ENCODE results near the gene RNASEH2B.

RNASEH2B gene

DNA sequence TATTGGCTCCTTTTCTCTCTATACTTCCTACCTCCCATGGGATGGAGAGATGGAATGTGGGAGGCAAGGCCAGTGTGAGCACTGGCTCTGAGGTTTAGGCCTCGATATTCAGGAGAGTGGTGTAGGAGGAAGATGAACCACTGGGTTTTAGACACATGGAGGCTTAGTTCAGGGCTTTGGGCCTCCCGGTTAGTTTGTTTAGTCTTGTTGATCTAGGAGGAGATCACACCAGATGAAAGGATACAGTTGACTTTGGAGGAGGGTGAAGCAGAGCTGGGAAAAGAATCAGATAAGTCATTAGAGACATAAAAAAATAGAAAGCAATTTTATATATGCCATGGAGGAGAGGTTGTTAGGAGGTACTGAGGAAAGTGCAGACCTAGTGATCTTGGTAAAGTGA, 30.9 kb downstream of the RNASEH2B start:
- no peak for DNase-seq (ENCODE audit: low spot score)

DNA sequence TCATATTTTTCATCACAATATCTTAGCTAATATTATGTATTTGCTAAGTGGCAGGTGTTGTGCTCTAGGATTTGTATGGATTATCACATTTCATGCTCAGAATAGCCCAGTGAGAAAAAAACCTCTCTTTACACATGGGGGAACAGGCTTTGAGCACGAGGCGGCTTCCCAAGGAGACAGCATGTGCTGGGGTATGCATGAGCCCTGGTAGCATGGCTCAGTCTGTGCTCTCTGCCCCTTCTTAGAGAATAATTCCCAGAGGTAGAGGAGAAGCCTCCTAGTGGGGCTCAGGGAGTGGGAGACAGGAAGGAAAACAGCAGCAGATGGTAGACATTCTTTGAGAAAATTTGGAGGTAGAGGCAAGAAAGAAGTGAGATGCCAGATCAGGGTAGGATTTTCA, 31.6 kb downstream of the RNASEH2B start:
- no peak for DNase-seq (ENCODE audit: low spot score)

DNA sequence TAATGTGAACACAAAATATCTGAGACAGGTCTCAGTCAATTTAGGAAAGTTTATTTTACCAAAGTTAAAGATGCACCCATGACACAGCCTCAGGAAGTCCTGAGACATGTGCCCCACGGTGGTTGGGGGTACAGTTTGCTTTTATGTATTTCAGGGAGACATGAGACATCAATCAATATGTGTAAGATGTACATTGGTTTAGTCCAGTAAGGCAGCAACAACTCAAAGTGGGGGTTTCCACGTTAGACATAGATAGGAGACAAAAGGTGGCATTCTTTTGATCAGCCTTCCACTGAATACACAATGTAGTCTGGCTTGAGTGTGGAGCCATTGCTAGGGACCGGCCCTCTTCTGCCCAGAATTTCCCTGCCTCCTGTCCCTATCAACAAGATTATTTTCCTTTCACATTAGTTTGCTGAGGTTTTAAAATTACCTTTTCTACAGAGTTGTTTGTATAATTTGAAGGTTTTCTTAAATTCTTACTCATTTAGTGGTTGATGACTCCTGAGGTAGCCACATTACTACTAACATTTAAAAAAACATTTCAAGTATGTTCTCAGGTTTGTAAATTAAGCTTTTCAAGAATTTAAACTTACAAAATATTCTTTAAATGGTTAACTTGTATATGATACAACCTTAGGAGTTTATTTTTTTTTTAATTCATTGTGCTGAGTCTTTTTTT, 33.2 kb downstream of the RNASEH2B start:
- DNase-seq (ENCODE audit: low spot score): no peak

DNA sequence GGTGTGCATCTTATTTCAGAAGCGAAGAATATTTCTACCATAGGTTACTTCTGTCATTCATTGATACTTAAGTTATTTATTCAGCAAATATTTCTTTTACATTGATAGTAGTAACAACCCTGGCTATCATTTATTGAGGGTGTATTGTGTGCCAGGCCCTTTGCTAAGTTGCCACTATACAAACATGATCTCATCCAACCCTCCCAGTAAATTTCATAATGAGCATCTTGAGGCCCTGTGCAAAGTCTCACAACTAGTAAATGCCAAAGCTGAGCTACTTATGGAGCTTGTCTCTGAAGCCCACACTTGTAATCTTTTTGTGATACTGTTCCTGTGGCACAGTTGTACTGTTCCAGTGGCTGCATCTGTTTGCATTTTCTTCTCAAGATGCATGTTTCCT, 36.1 kb downstream of the RNASEH2B start:
- no peak for DNase-seq (ENCODE audit: low spot score)

DNA sequence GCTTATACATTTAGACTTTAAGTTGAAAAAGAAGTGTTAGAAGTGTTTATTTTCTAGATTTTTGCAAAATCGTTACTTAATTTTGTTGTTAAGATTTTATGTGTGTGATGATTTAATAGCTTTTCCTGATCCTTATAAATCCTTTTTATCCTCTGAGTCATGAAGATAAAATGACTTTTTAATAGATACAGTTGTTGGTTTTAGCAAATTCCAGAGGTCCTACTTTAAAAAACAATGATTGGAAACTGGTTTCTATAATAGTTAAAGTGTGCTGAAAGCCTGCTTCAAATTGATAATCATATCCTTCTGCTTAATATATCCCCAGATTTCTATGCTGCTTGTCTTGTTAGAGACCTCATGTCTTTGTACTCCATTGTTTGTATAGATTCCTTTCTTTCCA, 39.0 kb downstream of the RNASEH2B start:
- DNase-seq (ENCODE audit: low spot score): no peak

DNA sequence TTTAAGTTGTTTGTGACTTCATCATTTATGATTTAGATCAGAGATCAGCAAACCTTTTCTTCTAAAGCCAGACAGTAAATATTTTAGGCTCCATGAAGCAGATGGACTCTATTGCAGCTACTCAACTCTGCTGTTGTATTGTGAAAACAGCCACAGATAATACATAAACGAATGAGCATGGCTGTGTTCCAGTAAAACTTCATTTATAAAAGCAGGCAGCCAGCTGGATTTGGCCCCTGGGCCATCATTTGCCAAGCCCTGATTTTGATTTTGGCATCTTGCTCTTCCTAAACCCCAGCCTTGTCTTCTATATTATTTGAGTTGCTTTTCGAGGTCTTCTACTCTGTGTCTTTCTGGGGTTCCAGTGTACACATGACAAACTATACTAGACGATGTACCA, 41.3 kb downstream of the RNASEH2B start:
- no peak for DNase-seq (ENCODE audit: low spot score)

DNA sequence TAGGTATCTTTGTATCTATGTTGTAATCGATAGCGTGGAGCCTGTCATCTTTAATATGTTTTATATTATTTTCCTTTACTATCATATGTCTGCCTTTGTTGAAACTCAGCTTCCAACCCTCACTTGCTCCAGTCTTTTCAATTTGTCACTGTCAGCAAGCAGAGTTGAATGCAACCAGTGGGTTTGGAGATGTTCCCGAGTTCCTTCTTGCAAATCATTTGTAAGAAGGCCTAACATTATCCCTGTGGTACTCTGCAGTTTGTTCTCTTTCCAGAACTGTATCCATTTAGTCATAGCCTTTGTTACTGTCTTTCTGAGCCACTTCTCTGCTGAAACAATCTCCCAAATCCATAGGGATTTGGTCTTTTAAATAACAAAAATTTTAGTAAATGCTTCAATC, 41.8 kb downstream of the RNASEH2B start:
- DNase-seq (ENCODE audit: low spot score): no peak

DNA sequence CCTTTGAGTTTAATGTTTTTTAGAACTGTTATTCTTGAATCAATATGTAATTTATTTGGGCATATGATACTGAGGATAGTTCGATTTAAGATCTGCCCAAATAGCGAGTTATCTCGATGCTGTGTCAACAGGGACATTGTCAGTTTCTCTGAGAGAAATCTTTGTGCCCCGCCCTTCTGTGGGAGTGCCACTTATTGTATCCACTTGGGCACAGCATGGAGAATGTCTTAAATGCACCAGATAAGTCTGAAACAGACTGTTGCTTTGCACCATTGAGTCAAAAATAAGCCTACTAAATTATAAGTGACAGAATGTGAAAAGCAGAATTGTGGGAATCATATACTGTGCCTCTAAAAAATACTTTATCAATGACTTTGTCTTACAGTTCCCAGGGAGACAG, 45.6 kb downstream of the RNASEH2B start:
- no peak for DNase-seq (ENCODE audit: low spot score)

DNA sequence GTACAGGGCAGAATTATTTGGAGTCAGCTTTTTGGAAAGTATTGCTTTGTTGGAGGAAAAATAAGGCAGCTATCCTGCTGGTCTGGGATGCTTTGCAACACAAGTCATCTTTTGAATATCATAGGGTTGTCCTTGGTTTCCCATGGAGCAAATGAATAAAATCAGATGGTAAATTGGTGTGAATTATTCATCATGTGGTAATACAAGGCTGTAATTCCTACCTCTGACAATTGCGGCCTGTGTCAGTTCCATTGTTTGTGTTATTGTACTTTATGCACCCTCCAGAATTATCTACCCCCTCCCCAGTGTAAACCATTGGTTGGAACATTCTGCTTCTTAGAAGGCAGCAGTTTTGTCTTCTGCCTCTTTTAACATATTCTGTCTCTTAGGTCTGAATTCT, 46.2 kb downstream of the RNASEH2B start:
- DNase-seq (ENCODE audit: low spot score): no peak

DNA sequence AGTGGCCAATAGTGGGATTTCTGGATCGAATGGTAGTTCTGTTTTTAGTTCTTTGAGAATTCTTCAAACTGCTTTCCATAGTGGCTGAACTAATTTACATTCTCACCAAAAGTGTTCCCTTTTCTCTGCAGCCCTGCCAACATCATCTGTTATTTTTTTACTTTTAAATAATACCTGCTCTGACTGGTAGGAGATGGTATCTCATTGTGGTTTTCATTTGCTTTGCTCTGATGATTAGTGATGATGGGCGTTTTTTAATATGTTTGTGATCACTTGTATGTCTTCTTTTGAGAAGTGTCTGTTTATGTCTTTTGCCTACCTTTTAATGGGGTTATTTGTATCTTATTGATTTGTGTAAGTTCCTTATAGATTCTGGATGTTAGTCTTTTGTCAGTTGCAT, 48.0 kb downstream of the RNASEH2B start:
- no peak for DNase-seq (ENCODE audit: low spot score)

DNA sequence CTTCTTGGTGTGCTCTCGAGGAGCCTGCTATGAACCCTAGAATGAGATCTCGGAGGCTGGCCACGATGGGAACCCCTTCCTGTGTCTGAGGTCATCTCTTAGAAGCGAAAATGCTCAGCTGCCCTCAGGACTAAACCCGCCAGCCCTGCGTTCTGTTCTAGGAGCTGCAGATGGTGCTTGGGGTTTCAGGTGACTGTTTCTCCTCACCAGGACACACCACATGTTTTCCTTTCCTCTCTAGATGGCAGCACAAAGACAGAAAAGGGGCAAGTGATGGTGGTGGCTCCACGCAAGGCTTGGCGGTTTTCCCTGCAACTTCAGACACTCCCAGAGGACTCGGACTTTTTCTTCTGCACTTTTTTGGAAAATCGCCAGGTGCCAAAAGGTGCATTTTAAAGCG, 60.1 kb downstream of the RNASEH2B start:
- DNase-seq (ENCODE audit: low spot score): no peak

DNA sequence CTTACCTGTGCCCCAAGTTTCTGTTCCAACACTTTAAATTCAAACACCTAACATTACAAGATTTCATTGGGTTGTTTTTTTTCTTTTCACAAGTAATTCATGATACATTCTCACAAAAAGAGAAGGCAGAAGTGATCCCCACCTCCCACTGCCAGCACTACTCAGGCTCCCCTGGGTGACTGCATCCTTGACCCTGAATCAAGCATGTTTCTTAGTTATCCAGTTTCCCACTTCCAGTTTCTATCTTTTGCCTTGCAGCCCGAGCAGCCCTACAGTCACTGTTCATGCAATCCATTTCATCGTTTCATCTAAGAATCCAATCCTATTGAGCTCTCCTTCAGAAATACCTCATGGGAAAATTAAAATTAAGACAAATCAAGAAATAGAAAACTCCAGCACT, 61.4 kb downstream of the RNASEH2B start:
- no peak for DNase-seq (ENCODE audit: low spot score)

DNA sequence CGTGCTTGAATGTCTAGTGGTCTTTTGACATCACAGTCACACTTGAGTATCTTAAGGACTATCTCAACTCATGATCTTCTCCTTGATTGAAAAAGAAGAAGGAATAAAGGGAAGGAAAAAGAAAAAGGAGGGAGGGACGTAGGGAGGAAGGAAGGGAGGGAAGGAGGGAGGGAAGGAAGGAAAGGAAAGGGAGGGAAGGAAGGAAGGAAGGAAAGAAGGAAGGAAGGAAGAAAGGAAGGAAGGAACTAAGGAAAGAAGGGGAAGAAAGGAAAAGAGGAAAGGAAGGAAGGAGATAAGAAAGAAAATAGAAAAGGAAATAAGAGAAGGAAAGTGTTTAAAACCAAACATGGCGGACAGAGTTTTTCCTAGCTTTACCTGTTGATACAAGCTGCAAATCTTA, 64.7 kb downstream of the RNASEH2B start:
- no peak for DNase-seq (ENCODE audit: low spot score)

DNA sequence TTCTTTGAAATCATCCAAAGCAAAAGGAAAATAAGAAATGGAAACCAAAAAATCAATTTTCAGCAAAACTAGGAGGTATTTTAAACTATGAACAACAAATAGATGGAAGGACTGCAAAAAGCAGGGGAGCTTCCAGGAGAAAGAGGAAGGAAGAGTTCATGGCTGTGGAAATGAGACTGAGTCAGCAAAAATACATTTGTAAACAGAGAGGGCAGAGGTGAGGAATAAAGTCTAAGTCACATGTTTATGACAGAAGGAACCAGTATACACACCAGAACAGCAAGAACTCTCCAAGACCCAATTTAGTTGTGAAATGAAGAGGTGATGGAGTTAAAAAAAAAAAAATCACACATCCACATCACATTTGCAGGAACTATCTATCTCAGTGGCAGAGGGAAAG, 69.6 kb downstream of the RNASEH2B start:
- no peak for DNase-seq (ENCODE audit: low spot score)

DNA sequence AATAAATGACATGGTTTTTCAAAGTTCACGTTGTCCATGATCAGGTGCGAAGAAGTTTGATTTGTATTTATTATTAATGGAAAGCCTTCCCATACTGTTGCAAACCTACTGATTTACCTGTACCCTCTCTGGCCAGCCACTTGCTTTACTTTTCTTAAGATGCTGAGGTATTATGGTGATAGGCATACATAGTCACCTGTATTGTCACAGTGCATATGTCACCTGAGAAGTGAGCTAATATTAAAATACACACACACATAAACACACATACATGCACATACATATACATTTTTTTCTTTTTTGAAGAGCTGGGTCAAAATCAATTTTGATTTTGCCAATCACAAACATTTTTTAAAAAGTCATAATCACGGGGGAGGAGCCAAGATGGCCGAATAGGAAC, 72.1 kb downstream of the RNASEH2B start:
- DNase-seq (ENCODE audit: low spot score): no peak

DNA sequence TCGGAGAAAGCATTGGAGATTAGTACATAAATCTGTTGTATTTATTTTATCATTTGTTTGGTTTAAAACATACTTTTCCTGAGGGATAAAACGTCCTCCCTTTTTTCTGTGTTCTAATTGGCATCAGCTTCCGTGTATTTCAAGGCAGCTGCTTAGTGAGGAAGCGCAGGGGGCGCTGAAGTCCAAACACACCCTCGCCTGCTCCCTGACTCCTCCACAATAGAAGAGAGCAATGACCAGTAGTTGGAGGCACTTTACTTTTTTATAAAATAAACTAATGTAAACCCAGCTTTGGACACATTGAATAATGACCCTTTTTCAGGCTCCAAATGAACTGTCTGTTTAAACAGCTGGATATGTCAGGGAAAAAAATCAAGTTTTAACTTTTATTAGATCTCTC, 79.9 kb downstream of the RNASEH2B start:
- no peak for DNase-seq (ENCODE audit: low spot score)

DNA sequence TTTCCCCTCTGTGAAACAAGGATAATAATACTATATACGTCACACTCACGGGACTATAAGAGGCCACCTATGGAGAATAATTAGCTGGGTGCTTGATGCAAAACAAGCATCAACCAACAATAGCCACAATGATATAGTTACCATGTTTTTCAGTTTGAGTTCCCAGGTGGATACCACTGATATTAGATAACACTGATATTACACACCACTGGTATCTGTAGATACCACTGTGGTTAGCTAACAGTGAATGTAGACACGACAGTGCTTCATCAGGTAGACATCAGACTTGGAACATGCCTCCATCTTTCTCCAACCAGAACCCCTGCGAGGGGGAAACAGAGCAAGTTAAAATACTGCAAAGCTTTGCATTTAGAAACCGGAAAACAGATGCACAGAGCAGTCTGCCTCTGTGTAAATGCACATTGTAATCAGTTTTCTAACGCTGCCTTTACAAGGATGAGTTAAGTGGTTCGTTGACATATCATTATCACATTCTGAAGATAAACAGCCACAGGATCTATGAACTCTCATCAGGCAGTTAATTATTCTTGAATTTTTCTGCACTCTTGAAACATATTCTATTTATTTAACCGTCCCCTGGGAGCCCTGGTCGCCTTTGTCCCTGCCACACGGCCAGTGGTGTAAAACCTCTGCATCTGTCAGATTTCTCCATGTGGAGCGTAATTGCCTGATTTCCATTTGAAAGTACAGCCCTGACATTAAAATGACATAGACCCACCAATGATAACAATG, 80.7 kb downstream of the RNASEH2B start:
- no peak for DNase-seq (ENCODE audit: low spot score)

DNA sequence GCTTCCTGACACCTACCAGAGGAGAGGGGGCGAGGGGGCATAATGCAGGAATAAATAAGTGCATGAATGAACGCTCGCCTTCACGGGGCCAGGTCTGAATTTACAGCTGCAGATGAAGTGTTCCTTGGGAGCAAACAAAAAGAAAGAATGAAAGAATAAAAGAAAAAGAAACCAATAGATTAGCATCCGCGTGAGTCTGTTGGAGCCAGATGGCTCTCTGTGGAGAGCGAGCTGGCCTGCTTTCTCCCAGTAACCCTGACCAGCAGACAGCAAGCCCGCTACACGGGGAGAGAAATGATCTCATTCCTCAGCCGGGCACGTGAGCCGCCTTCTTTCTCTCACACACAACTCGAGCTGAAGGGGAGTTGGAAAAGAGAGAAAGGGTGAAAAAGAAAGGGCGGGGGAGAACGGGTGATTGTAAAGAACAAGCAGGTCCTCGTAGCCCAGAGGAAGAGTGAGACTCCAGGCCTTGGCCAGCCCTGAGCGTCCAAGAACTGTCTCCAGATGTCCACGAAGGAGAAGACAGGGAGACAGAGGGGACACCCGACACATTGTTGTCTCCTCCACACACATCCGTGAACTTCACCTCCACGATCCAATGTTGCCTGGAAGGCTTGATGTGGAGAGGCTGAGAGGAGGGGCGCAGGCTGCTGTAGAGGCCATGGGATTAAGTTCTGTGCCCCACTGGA, 81.4 kb downstream of the RNASEH2B start:
- DNase-seq (ENCODE audit: low spot score): no peak

DNA sequence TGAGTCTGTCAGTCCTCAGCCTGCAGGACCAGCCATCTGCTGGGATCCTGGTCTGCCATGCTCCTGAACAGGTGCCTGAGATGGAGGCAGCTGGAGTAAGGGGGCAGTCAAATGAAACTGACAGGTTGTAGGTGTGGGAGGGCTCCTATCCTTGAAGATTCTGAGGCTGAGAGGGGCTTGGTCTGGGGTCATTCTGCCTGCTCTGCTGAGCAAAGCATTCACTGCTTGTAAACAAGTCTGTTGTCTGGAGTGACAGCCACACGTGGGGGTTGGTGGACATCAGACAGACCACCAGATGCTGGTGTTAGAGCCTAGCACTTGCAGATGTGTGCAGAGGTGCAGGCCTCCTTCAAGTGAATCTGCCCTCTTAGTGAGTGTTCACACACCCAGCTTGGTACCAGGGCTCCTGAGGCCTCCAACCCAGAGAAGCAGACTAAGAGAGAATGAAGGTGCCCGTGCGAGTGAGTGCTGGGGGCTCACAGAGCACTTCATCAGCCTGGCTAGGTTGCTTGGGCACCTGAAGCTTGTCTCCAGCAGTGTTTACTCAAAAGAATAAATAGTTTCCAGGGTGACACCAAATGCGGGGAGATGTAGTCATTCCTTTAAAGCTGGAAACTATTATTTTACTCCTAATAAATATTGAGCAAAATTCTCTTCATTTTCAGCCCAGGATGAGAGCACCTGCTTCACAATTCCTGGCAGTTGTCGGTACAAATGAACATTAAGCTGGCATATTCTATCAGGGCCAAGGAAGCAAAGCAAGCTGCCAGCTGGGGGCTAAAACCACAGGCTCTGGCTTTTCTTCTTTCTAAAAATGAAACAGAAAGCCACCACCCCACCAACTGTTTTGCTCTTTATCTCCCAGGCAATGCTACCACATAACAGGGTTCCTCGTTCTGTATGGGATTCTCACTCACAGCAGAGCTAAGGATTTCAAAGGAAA, 82.3 kb downstream of the RNASEH2B start:
- DNase-seq (ENCODE audit: low spot score): peak; percentile 15

DNA sequence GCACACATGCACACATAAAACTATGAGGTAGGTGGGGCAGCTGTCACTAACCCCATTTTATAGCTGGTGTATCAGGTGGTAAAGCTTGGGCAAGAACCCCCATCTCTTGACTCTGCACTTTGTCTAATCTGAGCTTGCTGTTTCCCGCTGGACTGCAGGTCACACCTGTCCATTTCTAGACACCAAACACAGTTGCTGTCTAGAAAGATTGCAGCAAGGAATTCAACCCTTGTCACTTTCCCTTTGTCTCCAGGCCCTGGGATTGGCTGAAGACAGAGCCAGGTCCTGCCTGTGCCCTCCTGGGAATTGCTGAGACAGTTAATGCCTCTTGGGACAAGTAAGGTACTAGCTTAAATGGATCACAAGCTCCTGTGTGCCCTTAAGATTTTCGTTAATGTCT, 83.8 kb downstream of the RNASEH2B start:
- no peak for DNase-seq (ENCODE audit: low spot score)

DNA sequence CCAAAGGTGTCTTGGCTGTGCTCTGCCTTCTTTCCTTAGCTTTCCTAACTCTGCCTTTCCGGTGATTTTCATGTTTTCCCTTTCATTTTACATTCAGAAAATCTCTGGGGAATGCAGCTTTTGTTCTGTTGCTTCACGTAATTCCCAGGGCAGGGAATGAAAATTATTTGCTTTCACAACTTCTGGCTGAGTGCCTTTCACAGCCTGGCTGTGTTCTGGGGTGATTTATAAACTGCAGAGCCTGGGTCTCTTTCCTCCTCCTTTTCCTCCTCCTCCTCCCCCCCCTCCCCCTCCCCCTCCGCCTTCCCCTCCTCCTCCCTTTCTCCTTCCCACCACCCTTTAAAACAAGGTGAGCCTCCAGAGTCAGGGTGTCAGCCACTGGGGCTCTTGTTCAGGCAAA, 84.3 kb downstream of the RNASEH2B start:
- no peak for DNase-seq (ENCODE audit: low spot score)

DNA sequence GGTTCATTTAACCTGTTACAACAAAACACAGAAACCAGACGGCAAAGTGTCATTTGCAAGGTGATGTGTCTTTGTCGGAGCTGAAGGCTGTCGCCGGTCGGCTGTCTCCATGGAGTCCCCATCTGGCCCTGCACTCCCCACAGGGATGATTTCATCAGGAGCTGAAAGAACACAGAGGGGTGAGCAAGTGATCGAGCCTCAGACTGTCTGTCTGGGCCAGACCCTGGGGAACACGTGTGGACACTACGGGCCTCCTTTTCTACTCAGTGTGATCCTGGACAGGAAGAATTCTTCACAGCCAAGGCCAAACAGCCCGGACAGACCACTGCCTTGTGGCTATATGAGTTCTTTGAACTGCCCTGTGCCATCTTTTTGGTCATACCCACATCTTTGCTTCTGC, 85.1 kb downstream of the RNASEH2B start:
- DNase-seq (ENCODE audit: low spot score): no peak
